Measurements from ENCODE around the gene HOXB8.

The HOXB8 gene

GRCh38 chr17:48640858-48641180 is 25.7 kb upstream of the HOXB8 start:
- TF ChIP-seq TAF1 (IDR thresholded peaks at IDR 0.05; ENCODE audit: borderline replicate concordance, insufficient read depth, low read length) (no peak), FOXP2 (optimal IDR thresholded peaks at IDR 0.05; ENCODE audit: borderline replicate concordance, extremely low read depth, extremely low read length, insufficient read depth) (no peak), POLR2AphosphoS5 (IDR thresholded peaks at IDR 0.05; ENCODE audit: low read depth, low read length) (no peak), SIN3A (IDR thresholded peaks at IDR 0.05; ENCODE audit: borderline replicate concordance, insufficient read depth, low read length) (no peak)
- TF ChIP-seq, protein P1, sequence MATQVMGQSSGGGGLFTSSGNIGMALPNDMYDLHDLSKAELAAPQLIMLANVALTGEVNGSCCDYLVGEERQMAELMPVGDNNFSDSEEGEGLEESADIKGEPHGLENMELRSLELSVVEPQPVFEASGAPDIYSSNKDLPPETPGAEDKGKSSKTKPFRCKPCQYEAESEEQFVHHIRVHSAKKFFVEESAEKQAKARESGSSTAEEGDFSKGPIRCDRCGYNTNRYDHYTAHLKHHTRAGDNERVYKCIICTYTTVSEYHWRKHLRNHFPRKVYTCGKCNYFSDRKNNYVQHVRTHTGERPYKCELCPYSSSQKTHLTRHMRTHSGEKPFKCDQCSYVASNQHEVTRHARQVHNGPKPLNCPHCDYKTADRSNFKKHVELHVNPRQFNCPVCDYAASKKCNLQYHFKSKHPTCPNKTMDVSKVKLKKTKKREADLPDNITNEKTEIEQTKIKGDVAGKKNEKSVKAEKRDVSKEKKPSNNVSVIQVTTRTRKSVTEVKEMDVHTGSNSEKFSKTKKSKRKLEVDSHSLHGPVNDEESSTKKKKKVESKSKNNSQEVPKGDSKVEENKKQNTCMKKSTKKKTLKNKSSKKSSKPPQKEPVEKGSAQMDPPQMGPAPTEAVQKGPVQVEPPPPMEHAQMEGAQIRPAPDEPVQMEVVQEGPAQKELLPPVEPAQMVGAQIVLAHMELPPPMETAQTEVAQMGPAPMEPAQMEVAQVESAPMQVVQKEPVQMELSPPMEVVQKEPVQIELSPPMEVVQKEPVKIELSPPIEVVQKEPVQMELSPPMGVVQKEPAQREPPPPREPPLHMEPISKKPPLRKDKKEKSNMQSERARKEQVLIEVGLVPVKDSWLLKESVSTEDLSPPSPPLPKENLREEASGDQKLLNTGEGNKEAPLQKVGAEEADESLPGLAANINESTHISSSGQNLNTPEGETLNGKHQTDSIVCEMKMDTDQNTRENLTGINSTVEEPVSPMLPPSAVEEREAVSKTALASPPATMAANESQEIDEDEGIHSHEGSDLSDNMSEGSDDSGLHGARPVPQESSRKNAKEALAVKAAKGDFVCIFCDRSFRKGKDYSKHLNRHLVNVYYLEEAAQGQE (IDR thresholded peaks at IDR 0.05; ENCODE audit: insufficient read depth in 1 of 2, low read depth in 2 of 2, low read length in 2 of 2) = no peak

DNA sequence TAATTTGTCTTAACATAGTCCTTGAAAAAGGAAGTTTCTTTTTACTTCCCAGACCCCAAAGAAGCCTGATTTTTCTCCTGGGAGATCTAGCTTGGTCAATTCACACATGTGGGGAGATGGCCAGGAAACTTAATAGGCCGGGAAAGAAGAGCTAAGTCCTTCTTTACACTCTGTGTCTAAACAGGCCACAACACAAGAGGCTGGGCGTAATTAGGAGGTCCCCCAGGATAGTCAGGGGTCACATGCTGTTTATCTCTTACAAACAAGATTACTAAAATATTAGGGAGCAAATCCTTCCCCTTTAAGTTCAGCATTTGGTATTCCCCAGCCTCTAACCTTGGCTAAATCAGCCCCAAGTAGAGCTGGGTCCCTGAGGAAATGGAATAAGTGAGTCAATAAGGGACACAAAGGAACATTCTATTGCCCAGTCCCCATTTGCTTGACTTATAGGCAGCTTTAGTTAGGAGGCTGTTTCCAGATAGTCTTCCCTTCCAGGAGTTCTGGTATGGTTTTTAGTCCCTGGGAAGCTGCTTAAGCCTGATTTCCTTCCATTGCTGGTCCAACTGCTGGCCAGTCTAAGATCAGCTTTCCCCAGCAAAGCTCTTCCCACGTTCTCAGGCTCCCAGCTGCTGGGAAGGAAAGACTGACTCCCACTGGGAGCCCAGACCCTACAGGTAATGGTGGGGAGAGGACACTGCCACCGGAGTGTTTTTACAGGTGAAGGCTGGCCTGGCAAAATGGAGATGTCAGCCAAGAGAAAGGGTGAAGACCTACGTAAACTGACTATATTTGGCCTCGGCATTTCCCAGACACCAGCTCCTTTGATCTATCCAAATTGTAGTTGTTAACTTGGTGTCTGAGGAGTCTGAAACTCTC is 25.1 kb upstream of the HOXB8 start:
- TF ChIP-seq TAF1 (IDR thresholded peaks at IDR 0.05; ENCODE audit: borderline replicate concordance, insufficient read depth, low read length) = no peak
- no peak for TF ChIP-seq POLR2AphosphoS5 (IDR thresholded peaks at IDR 0.05; ENCODE audit: low read depth, low read length)
- TF ChIP-seq, protein P1 (IDR thresholded peaks at IDR 0.05; ENCODE audit: insufficient read depth in 1 of 2, low read depth in 2 of 2, low read length in 2 of 2) = no peak
- no peak for TF ChIP-seq FOXP2 (optimal IDR thresholded peaks at IDR 0.05; ENCODE audit: borderline replicate concordance, extremely low read depth, extremely low read length, insufficient read depth)
- no peak for TF ChIP-seq SIN3A (IDR thresholded peaks at IDR 0.05; ENCODE audit: borderline replicate concordance, insufficient read depth, low read length)

DNA sequence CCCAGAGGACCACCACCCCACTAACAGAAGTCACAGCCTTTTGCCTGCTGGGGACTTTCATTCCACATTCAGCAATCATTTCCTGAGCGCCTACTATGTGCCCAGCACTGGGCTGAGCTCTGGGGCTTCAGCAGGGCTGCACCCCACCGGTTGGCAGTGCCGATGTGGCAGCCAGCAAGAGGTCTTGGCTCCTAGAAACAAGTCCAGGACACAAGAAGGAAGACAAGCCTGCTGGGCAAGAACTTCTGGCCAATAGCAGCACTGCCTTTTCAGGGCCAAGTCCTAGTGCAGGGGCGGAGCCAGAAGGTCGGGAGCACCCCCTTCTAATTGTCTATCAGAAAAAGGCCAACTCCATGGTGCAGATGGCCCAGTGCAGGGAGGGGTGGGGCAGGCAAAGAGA is 24.0 kb upstream of the HOXB8 start:
- TF ChIP-seq SIN3A (IDR thresholded peaks at IDR 0.05; ENCODE audit: borderline replicate concordance, insufficient read depth, low read length) (no peak), POLR2AphosphoS5 (IDR thresholded peaks at IDR 0.05; ENCODE audit: low read depth, low read length) (no peak), FOXP2 (optimal IDR thresholded peaks at IDR 0.05; ENCODE audit: borderline replicate concordance, extremely low read depth, extremely low read length, insufficient read depth) (no peak)
- TF ChIP-seq, protein P1 (IDR thresholded peaks at IDR 0.05; ENCODE audit: insufficient read depth in 1 of 2, low read depth in 2 of 2, low read length in 2 of 2) = no peak

- TF ChIP-seq SIN3A (IDR thresholded peaks at IDR 0.05; ENCODE audit: borderline replicate concordance, insufficient read depth, low read length) (no peak), FOXP2 (optimal IDR thresholded peaks at IDR 0.05; ENCODE audit: borderline replicate concordance, extremely low read depth, extremely low read length, insufficient read depth) (no peak), POLR2AphosphoS5 (IDR thresholded peaks at IDR 0.05; ENCODE audit: low read depth, low read length) (no peak)
- TF ChIP-seq, protein P1 (IDR thresholded peaks at IDR 0.05; ENCODE audit: insufficient read depth in 1 of 2, low read depth in 2 of 2, low read length in 2 of 2) = no peak
These were observed 22.5 kb upstream of the HOXB8 start for GRCh38 chr17:48637323-48638260.
